ENCODE measurements around the gene MYOG.

DNA sequence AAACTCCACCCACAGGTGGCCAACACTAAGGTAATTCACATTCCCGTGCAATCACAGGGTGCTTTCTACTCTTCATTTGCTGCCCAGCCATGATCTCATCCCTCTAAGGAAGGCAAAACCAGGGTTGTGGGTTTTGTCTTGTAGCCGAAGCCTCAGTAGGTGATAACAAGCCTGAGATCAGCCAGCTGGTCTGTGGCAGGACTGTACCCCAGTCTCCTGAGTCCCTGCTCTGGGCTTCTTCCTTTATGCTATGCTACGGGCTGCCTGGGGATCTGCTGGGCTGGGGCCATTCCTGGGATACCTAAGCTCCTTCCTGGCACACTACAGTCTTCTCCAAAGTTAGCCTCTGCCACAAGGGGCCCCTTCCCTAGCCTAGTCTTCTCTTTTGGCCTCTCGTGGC is 49.7 kb downstream of the MYOG start:
- TF ChIP-seq POLR2A (IDR thresholded peaks at IDR 0.05): no peak
- TF ChIP-seq, protein P1, sequence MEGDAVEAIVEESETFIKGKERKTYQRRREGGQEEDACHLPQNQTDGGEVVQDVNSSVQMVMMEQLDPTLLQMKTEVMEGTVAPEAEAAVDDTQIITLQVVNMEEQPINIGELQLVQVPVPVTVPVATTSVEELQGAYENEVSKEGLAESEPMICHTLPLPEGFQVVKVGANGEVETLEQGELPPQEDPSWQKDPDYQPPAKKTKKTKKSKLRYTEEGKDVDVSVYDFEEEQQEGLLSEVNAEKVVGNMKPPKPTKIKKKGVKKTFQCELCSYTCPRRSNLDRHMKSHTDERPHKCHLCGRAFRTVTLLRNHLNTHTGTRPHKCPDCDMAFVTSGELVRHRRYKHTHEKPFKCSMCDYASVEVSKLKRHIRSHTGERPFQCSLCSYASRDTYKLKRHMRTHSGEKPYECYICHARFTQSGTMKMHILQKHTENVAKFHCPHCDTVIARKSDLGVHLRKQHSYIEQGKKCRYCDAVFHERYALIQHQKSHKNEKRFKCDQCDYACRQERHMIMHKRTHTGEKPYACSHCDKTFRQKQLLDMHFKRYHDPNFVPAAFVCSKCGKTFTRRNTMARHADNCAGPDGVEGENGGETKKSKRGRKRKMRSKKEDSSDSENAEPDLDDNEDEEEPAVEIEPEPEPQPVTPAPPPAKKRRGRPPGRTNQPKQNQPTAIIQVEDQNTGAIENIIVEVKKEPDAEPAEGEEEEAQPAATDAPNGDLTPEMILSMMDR (IDR thresholded peaks at IDR 0.05): no peak
